GM21529 (cell line): Measurements from ENCODE around the gene CAPN15.
"Not testable (repeated sequence)": the region's sequence is repeated elsewhere in the genome, so short reads cannot be mapped to it uniquely, and the experiment has no call there.

Experiments used
- ATAC-seq: cut with Tn5 transposase; IDR thresholded peaks from one replicate; pipeline ENCODE4 v1.9.1; 2021; ENCODE audit not compliant: unreplicated experiment

The CAPN15 gene

DNA sequence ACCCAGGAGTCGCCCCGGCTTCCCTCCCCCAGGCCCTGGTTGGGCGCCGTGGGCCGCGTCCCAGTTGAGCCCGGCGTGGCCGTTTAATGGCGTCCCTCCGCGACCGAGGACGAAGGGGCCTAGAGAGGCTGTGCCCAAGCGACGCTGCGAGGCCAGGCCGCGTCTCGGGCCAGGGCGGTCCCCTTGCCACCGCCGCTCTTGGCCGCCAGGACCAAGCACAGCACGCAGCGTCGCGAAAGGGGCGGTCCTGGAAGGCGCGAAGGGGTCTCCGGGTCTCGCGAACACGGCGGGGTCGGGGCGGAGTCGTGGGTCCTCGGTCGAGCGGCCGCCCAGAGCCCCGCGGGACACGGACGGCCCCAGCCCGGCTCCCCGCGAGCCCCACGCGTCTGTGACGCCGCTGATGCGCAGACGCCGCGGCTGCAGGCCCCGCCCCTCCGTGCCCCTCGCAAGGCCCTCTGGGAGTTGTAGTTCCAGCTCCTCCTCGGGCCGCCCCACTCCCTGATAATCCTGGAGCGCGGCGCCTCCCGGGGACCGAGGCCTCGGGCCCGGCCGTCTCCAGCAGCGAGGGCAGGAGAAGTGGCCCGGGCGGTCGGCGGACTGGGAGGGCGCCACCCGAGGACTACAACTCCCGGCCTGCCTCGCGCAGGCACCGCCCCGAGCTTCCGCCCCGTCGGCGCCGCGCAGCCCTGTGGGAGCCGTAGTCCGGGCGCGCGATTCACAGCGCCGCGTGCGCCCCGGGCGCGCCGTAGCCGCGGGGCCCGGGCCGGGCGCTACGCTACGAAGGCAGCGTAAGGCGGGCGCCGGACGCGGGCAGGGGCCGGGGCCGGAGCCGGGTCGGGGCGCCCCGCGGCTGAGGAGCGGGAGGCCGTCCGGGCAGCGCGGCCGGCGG, at the start of gene CAPN15:
TSS of gene CAPN15 (plus strand) at position 698 of the 889 bp plus-strand sequence. CDS start 19,127 bp downstream, outside the sequence.
- ATAC-seq, result peak; percentile 54

DNA sequence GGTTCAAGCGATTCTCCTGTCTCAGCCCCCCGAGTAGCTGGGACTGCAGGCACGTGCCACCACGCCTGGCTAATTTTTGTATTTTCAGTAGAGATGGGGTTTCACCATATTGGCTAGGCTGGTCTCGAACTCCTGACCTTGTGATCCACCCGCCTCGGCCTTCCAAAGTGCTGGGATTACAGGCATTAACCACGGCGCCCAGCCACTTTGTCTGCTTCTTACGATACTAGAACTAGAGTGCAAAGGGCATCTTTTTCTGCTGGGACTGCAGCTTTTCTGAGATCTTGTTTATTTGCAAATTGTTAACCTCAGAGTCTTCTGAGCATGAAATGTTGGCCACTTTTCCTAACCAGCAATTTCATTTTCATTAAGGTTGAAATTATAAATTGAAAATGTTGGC, 49.2 kb upstream of the CAPN15 start:
- not testable (repeated sequence) for ATAC-seq

DNA sequence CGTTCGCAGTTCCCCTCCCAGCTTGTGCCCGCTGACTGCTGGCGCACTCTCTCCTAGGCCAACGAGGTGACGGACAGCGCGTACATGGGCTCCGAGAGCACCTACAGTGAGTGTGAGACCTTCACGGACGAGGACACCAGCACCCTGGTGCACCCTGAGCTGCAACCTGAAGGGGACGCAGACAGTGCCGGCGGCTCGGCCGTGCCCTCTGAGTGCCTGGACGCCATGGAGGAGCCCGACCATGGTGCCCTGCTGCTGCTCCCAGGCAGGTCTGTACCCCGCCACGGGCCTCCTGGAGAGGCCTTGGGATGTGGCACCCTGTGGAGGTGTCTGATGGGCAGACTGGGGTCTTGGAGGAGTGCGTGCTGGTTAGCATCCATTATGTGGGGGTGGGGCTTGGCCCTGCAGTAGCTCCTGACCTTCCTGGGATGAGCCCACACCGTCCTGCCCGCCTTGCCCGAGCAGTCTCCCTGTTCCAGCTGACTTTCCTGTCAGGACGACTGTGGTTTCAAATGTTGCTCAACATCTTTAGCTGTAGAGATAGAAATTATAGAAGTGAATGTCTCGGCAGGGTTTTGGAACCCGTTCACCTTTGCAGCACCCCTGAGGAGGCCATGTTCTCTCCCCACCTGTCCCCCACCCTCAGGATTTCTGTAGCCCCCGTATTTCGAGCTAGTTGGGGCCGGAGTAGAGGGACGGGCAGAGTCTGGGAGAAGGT, 44.9 kb upstream of the CAPN15 start:
- ATAC-seq, result no peak

DNA sequence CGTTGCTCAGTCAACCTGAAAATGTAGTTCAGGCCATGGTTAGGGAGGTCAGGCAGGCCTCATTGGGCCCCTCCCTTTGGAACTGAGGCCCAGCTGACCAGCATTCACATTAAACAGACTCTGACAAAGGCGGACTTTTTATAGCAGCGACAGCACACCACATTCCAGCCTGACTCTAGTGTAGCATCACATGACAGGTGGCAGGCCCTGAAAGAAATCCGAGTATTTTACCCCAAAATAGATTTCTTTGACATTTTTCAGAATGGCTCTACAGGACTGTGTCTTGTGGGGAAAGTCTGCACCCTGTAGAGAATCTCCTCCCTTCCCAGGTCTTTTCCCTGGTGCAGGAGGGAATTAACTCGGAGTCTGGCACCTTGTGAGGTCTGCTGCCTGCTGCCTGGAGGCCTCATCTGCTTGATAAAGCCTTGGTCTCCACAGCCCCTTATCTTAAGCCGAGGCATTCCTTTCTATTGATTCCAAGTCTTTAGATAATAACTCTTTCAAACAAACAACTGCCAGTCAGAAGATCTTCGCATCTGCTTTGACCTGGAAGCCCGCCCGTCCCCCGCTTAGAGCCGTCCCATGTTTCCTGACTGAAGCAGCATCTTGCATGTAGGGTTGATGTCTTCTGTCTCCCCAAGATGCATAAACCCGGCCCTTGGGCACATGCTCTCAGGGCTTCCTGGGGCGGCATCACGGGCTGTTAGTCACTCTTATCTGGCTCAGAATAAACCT, 44.0 kb upstream of the CAPN15 start:
- no peak for ATAC-seq

- no peak for ATAC-seq
Observed at GRCh38 chr16:489606-490005, 37.9 kb upstream of the CAPN15 start.

DNA sequence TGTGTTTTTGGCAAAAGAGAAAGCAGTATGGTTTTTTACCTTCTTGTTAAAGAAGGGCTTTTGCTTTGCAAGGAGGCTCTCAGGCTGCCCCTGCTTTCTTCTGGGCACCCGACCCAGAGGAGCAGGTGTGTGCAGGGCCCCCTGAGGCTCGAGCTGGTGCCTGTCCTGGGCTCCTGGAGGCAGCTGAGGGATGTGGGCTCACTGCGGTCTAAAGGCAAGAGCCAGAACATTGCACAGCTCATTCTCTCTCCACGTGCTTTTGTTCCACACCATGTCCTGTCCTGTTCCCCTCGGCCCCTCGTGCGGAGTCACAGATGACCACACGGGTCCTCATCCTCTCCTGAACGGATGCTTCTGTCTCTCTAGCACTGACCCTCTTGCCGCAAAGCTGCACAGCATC, 36.7 kb upstream of the CAPN15 start:
- ATAC-seq, result no peak

GRCh38 chr16:491220-491919, 36.1 kb upstream of the CAPN15 start:
- no peak for ATAC-seq

GRCh38 chr16:492211-492875, 35.2 kb upstream of the CAPN15 start:
- no peak for ATAC-seq

DNA sequence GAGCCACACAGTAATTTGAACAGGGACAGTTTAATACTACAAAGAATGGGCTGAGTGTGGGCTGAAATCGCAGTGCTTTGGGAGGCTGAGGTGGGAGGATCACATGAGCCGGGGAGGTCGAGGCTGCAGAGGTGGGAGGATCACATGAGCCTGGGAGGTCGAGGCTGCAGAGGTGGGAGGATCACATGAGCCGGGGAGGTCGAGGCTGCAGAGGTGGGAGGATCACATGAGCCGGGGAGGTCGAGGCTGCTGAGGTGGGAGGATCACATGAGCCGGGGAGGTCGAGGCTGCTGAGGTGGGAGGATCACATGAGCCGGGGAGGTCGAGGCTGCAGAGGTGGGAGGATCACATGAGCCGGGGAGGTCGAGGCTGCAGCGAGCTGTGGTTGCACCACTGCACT, 32.8 kb upstream of the CAPN15 start:
- ATAC-seq, result not testable (repeated sequence)

DNA sequence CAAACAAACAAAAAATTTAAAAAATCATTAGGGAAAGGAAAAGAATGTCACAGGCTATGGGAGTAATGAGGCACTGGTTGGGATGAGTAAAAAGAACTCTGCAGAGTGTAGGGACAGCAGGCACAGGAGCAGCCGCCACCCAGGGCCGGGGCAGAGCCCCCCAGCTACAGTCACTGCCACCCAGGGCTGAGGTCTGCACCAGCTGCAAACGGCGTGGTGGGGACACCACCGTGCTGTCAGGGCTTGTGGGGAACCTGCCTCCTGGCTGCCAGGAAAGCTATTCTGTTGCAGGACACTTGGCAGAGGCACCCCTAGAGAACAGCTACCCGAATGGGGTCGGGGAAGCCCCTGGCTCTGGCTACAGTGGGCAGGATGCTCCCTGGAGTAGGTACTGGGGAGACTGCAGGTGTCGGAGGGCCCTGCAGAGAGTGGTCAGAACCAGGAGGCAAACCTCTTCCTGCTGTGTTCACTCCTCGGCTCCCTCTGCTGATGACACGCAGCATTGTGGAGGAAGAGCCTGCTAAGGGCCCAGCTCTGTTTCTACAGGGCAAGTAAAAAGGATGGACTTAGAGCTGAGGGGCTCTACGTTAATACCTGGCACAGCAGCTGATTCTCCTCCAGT, 32.3 kb upstream of the CAPN15 start:
- ATAC-seq, result no peak

DNA sequence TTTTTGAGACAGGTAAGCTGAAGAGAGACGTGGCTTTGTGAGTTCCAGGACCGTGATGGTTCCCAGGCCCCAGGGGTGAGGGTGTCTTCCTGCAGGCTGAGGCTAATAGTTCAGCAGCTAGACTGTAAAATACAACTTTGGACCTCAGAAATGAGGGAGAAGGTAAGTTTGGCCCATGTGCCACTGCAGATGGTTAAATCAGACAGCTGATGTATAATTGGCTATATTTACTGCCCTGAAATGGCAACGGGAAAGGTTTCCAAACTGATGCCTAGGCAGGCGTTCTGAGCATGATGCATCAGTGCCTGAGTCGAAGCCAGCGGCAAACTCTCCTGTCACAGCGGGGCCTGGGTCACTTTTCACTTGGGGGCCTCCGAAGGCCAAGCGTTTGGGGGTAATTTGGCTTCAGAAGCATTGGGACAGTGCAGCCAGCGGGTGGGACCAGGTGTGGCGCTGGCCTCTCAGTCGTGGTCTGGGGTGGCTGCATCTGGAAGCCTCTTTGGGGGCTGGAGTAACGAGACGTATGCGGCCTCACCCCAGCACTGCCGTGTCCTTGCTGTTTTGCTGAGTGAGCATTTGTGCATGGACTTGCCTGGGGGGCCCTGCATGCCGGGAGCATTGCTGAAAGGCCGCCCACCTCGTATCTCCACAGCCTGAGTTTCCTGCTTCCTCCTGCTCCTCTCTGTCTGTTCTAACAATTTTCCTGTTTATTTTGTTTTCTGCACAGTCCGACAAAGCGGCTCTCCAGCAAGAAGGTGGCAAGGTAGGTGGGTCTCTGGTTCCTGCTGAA, 31.2 kb upstream of the CAPN15 start:
- no peak for ATAC-seq

- no peak for ATAC-seq
Observed at GRCh38 chr16:497258-497657, 30.3 kb upstream of the CAPN15 start.

GRCh38 chr16:499924-500323, 27.6 kb upstream of the CAPN15 start:
- ATAC-seq, result no peak

DNA sequence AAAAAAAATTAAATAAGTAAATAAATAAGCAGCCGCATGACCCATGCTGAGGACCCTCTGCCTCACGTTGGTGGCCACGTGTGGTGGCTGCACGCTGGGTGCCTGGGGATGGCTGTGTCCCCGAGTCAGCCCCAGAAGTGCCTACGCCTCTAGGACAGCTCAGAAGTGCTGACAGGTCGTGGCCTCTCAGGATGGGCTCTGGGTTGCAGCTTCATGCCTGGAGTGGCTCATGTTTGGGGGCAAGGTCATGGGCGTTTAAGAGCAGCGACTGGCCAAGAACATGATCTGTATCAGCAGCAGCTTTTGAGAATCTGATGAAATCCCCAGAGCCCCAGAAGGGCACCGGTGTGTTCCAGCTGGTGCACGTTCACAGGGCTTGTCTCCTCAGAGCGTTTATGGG, 26.8 kb upstream of the CAPN15 start:
- ATAC-seq, result no peak

- ATAC-seq, result no peak
Observed at GRCh38 chr16:502179-502943, 25.2 kb upstream of the CAPN15 start.

- ATAC-seq, result no peak
Observed at GRCh38 chr16:503150-504071, 24.1 kb upstream of the CAPN15 start.

DNA sequence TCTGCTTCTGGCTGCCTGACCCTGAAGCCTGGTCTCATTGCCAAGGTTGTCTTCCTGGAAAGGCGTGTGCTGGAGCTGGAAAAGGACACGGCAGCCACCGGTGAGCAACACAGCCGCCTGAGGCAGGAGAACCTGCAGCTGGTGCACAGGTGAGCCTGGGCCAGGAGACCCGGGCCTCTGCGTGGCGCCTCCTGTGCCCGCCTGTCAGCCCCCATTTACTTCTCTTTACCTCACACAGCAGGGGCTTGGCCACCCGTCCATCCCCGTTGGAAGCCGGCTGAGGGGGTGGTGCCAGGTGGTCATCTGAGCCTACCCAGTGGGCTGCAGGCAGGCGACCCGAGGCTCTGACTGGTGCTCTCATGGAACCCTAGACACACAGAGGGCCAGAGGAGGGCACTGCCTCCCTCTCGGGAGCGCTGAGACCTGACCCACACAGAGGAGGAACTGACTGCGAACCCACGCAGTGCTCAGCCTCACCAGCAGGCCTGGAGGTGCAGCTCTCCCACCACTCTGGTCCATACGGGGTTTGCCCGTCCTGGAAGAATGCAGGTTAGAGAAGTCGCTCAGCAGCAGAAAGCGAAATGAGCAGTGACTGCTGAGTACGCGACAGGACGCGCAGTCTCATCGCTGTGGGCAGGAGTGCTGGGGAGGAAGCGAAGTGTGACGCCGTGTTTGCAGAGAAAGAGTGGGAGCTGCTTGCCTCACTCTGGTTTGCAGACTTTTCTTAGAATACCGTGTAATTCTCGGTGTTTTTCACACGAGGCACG, 21.9 kb upstream of the CAPN15 start:
- no peak for ATAC-seq
